ENCODE results near the gene CAMK2N2. TPM values are rescaled to one million over a fixed set of nuclear protein-coding genes. Genes with fewer than 3 reads are reported as not detected.

Gene CAMK2N2
- total and polyA plus RNA-seq, 2 experiments from 2014 or later, result 0.11 TPM; not detected in 1

GRCh38 chr3:184223946-184224345 is 37.4 kb downstream of the CAMK2N2 start:
- no peaks in the 10 kb centered on the region for H3K79me2 ChIP-seq (ENCODE audit: insufficient read depth)
- WGBS, 2 experiments (ENCODE audit: low coverage in 1 of 2, low lambda C conversion rate in 2 of 2, missing lambda C conversion rate in 2 of 2), result 63 to 66% methylated on average over 3 of the region's 3 CpGs
- H2AFZ ChIP-seq, result no peak overlapping the region
- H3K9me3 ChIP-seq (ENCODE audit: low read depth), result no peaks in the 10 kb centered on the region
- H4K20me1 ChIP-seq (ENCODE audit: insufficient read depth), result no peaks in the 10 kb centered on the region
- peaks cover 25% of the 10 kb centered on the region for H3K27me3 ChIP-seq (replicated peaks; ENCODE audit: insufficient read depth)
- in situ Hi-C loops (cut with MboI), result no loop called here
- no peak overlapping the region for H3K4me3 ChIP-seq
- DNase-seq, result no peak
- H3F3A ChIP-seq (ENCODE audit: insufficient read depth), result no peaks in the 10 kb centered on the region
- H3K4me2 ChIP-seq (ENCODE audit: unreplicated experiment), result no peak overlapping the region
- H3K4me1 ChIP-seq (ENCODE audit: insufficient read depth), result no peaks in the 10 kb centered on the region
- TF ChIP-seq EZH2 (IDR thresholded peaks at IDR 0.05; ENCODE audit: insufficient read depth, poor library complexity, severe bottlenecking), result no peak
- TF ChIP-seq EZH2phosphoT487 (IDR thresholded peaks at IDR 0.05; ENCODE audit: insufficient read depth, low read depth), result no peak
- H3K36me3 ChIP-seq (ENCODE audit: low read depth), result no peaks in the 10 kb centered on the region
- no peaks in the 10 kb centered on the region for H3K9me2 ChIP-seq (ENCODE audit: insufficient read depth)
- H3K9ac ChIP-seq, result no peak overlapping the region
- H3K27ac ChIP-seq, result no peak overlapping the region

GRCh38 chr3:184222521-184222920 is 38.8 kb downstream of the CAMK2N2 start:
- 72 to 77% methylated on average over 3 of the region's 3 CpGs for WGBS, 2 experiments (ENCODE audit: low coverage in 1 of 2, low lambda C conversion rate in 2 of 2, missing lambda C conversion rate in 2 of 2)
- peaks cover 13% of the 10 kb centered on the region for H3K27me3 ChIP-seq (replicated peaks; ENCODE audit: insufficient read depth)
- no peak overlapping the region for H3K4me3 ChIP-seq
- no peaks in the 10 kb centered on the region for H3K9me3 ChIP-seq (ENCODE audit: low read depth)
- no peaks in the 10 kb centered on the region for H3K79me2 ChIP-seq (ENCODE audit: insufficient read depth)
- no peaks in the 10 kb centered on the region for H4K20me1 ChIP-seq (ENCODE audit: insufficient read depth)
- TF ChIP-seq EZH2 (IDR thresholded peaks at IDR 0.05; ENCODE audit: insufficient read depth, poor library complexity, severe bottlenecking) (no peak), EZH2phosphoT487 (IDR thresholded peaks at IDR 0.05; ENCODE audit: insufficient read depth, low read depth) (no peak)
- H3K4me2 ChIP-seq (ENCODE audit: unreplicated experiment), result no peak overlapping the region
- in situ Hi-C loops (cut with MboI), result no loop called here
- H2AFZ ChIP-seq, result no peak overlapping the region
- no peak for DNase-seq
- H3K9me2 ChIP-seq (ENCODE audit: insufficient read depth), result no peaks in the 10 kb centered on the region
- H3K36me3 ChIP-seq (ENCODE audit: low read depth), result no peaks in the 10 kb centered on the region
- H3K4me1 ChIP-seq (ENCODE audit: insufficient read depth), result no peaks in the 10 kb centered on the region
- no peak overlapping the region for H3K27ac ChIP-seq
- no peaks in the 10 kb centered on the region for H3F3A ChIP-seq (ENCODE audit: insufficient read depth)
- no peak overlapping the region for H3K9ac ChIP-seq

GRCh38 chr3:184218814-184219213 is 42.5 kb downstream of the CAMK2N2 start:
- Histone ChIP-seq H3K9me2 (ENCODE audit: insufficient read depth) (no peaks in the 10 kb centered on the region), H3K36me3 (ENCODE audit: low read depth) (no peaks in the 10 kb centered on the region), H3K4me3 (no peak overlapping the region), H3K79me2 (ENCODE audit: insufficient read depth) (no peaks in the 10 kb centered on the region), H2AFZ (no peak overlapping the region), H3K9ac (no peak overlapping the region), H3K4me2 (ENCODE audit: unreplicated experiment) (no peak overlapping the region), H3K4me1 (ENCODE audit: insufficient read depth) (no peaks in the 10 kb centered on the region), H3F3A (ENCODE audit: insufficient read depth) (no peaks in the 10 kb centered on the region), H3K9me3 (ENCODE audit: low read depth) (no peaks in the 10 kb centered on the region), H3K27ac (no peak overlapping the region), H4K20me1 (ENCODE audit: insufficient read depth) (no peaks in the 10 kb centered on the region), H3K27me3 (replicated peaks; ENCODE audit: insufficient read depth) (no peaks in the 10 kb centered on the region)
- TF ChIP-seq EZH2 (IDR thresholded peaks at IDR 0.05; ENCODE audit: insufficient read depth, poor library complexity, severe bottlenecking) (no peak), EZH2phosphoT487 (IDR thresholded peaks at IDR 0.05; ENCODE audit: insufficient read depth, low read depth) (no peak)
- 28 to 31% methylated on average over 4 of the region's 4 CpGs for WGBS, 2 experiments (ENCODE audit: low coverage in 1 of 2, low lambda C conversion rate in 2 of 2, missing lambda C conversion rate in 2 of 2)
- in situ Hi-C loops (cut with MboI), result no loop called here
- DNase-seq, result no peak

GRCh38 chr3:184211718-184212117 is 49.6 kb downstream of the CAMK2N2 start:
- WGBS, 2 experiments (ENCODE audit: low coverage in 1 of 2, low lambda C conversion rate in 2 of 2, missing lambda C conversion rate in 2 of 2), result 24 to 26% methylated on average over 5 of the region's 5 CpGs
- H2AFZ ChIP-seq, result no peak overlapping the region

GRCh38 chr3:184211297-184211696 is 50.1 kb downstream of the CAMK2N2 start:
- Histone ChIP-seq H3F3A (ENCODE audit: insufficient read depth) (no peaks in the 10 kb centered on the region), H3K9me3 (ENCODE audit: low read depth) (no peaks in the 10 kb centered on the region), H3K36me3 (ENCODE audit: low read depth) (no peaks in the 10 kb centered on the region), H3K9me2 (ENCODE audit: insufficient read depth) (no peaks in the 10 kb centered on the region), H4K20me1 (ENCODE audit: insufficient read depth) (no peaks in the 10 kb centered on the region), H3K27ac (no peak overlapping the region), H2AFZ (no peak overlapping the region), H3K4me2 (ENCODE audit: unreplicated experiment) (no peak overlapping the region), H3K79me2 (ENCODE audit: insufficient read depth) (no peaks in the 10 kb centered on the region), H3K4me3 (no peak overlapping the region), H3K9ac (no peak overlapping the region), H3K27me3 (replicated peaks; ENCODE audit: insufficient read depth) (peaks cover 10% of the 10 kb centered on the region; the same call in 1 of the 2 replicates), H3K4me1 (ENCODE audit: insufficient read depth) (no peaks in the 10 kb centered on the region)
- WGBS, 2 experiments (ENCODE audit: low coverage in 1 of 2, low lambda C conversion rate in 2 of 2, missing lambda C conversion rate in 2 of 2), result 71 to 72% methylated on average over 5 of the region's 5 CpGs
- TF ChIP-seq EZH2 (IDR thresholded peaks at IDR 0.05; ENCODE audit: insufficient read depth, poor library complexity, severe bottlenecking) (no peak), EZH2phosphoT487 (IDR thresholded peaks at IDR 0.05; ENCODE audit: insufficient read depth, low read depth) (no peak)
- in situ Hi-C loops (cut with MboI), result no loop called here
- DNase-seq, result no peak

More at GRCh38 chr3:184211718-184212117, 49.6 kb downstream of the CAMK2N2 start:
- Histone ChIP-seq H3K27ac (no peak overlapping the region), H3K9me2 (ENCODE audit: insufficient read depth) (no peaks in the 10 kb centered on the region), H3K9ac (no peak overlapping the region), H3K4me3 (no peak overlapping the region), H4K20me1 (ENCODE audit: insufficient read depth) (no peaks in the 10 kb centered on the region), H3K36me3 (ENCODE audit: low read depth) (no peaks in the 10 kb centered on the region), H3K9me3 (ENCODE audit: low read depth) (no peaks in the 10 kb centered on the region), H3K4me2 (ENCODE audit: unreplicated experiment) (no peak overlapping the region), H3K4me1 (ENCODE audit: insufficient read depth) (no peaks in the 10 kb centered on the region), H3K27me3 (replicated peaks; ENCODE audit: insufficient read depth) (peaks cover 6% of the 10 kb centered on the region; the same call in 1 of the 2 replicates), H3F3A (ENCODE audit: insufficient read depth) (no peaks in the 10 kb centered on the region), H3K79me2 (ENCODE audit: insufficient read depth) (no peaks in the 10 kb centered on the region)
- TF ChIP-seq EZH2 (IDR thresholded peaks at IDR 0.05; ENCODE audit: insufficient read depth, poor library complexity, severe bottlenecking) (no peak), EZH2phosphoT487 (IDR thresholded peaks at IDR 0.05; ENCODE audit: insufficient read depth, low read depth) (no peak)
- in situ Hi-C loops (cut with MboI), result no loop called here
- no peak for DNase-seq

MicroRNA genes within 50 kb of the gene (microRNA counts, 767-probe panel; counts per million panel counts)
- microRNA hsa-miR-1224-3p, result 447 counts per million, percentile 86 among the panel's probes with 10 or more counts
- microRNA hsa-miR-1224-5p, result 447 counts per million, percentile 86 among the panel's probes with 10 or more counts

Small RNAs within 50 kb of the gene (microRNA-seq; reads per million reads assigned to microRNA genes)
- gene MIR1224 (ENCODE audit: borderline number of aligned reads), result not detected

Small RNAs within 50 kb of the gene (small RNA-seq; reads per million reads assigned to genes)
- not detected for gene MIR1224 (ENCODE audit: low read depth, low replicate concordance)

Other genes with a start within 250 kb of the CAMK2N2 start
- 14.0 and 14.7 TPM in 2 replicates for gene ABCC5, start 243.7 kb downstream of the CAMK2N2 start, total RNA-seq (2014; rRNA removed; shearing (Covaris generic))
- gene ABCC5, start 243.7 kb downstream of the CAMK2N2 start, polyA plus RNA-seq (2016; fragmentation: Nextera tagmentation; extraction: Ambion mirVana), result 16.1 and 17.1 TPM in 2 replicates
- not detected in 2 replicates for gene HTR3D, start 229.8 kb downstream of the CAMK2N2 start, total RNA-seq (2014; rRNA removed; shearing (Covaris generic))
- gene HTR3D, start 229.8 kb downstream of the CAMK2N2 start, polyA plus RNA-seq (2016; fragmentation: Nextera tagmentation; extraction: Ambion mirVana), result not detected in 2 replicates
- gene HTR3C, start 208.5 kb downstream of the CAMK2N2 start, total RNA-seq (2014; rRNA removed; shearing (Covaris generic)), result not detected in 2 replicates
- gene HTR3C, start 208.5 kb downstream of the CAMK2N2 start, polyA plus RNA-seq (2016; fragmentation: Nextera tagmentation; extraction: Ambion mirVana), result not detected in 2 replicates
- not detected in 2 replicates for gene HTR3E, start 164.5 kb downstream of the CAMK2N2 start, total RNA-seq (2014; rRNA removed; shearing (Covaris generic))
- gene HTR3E, start 164.5 kb downstream of the CAMK2N2 start, polyA plus RNA-seq (2016; fragmentation: Nextera tagmentation; extraction: Ambion mirVana), result not detected in 2 replicates
- 27.8 and 55.5 TPM in 2 replicates for gene EIF2B5, start 126.2 kb downstream of the CAMK2N2 start, total RNA-seq (2014; rRNA removed; shearing (Covaris generic))
- 28.3 and 31.2 TPM in 2 replicates for gene EIF2B5, start 126.2 kb downstream of the CAMK2N2 start, polyA plus RNA-seq (2016; fragmentation: Nextera tagmentation; extraction: Ambion mirVana)
- gene DVL3, start 106.2 kb downstream of the CAMK2N2 start, total RNA-seq (2014; rRNA removed; shearing (Covaris generic)), result 66.9 and 76.4 TPM in 2 replicates
- gene DVL3, start 106.2 kb downstream of the CAMK2N2 start, polyA plus RNA-seq (2016; fragmentation: Nextera tagmentation; extraction: Ambion mirVana), result 31.1 and 42.7 TPM in 2 replicates
- gene AP2M1, start 86.7 kb downstream of the CAMK2N2 start, total RNA-seq (2014; rRNA removed; shearing (Covaris generic)), result 889 and 951 TPM in 2 replicates
- gene AP2M1, start 86.7 kb downstream of the CAMK2N2 start, polyA plus RNA-seq (2016; fragmentation: Nextera tagmentation; extraction: Ambion mirVana), result 1,073 and 1,100 TPM in 2 replicates
- gene ABCF3, start 75.4 kb downstream of the CAMK2N2 start, total RNA-seq (2014; rRNA removed; shearing (Covaris generic)), result 47.8 and 56.5 TPM in 2 replicates
- 58.6 and 59.1 TPM in 2 replicates for gene ABCF3, start 75.4 kb downstream of the CAMK2N2 start, polyA plus RNA-seq (2016; fragmentation: Nextera tagmentation; extraction: Ambion mirVana)
- gene VWA5B2, start 32.0 kb downstream of the CAMK2N2 start, total RNA-seq (2014; rRNA removed; shearing (Covaris generic)), result not detected in 2 replicates
- gene VWA5B2, start 32.0 kb downstream of the CAMK2N2 start, polyA plus RNA-seq (2016; fragmentation: Nextera tagmentation; extraction: Ambion mirVana), result not detected in 2 replicates
- gene ALG3, start 12.6 kb downstream of the CAMK2N2 start, total RNA-seq (2014; rRNA removed; shearing (Covaris generic)), result 52.7 and 66.1 TPM in 2 replicates
- gene ALG3, start 12.6 kb downstream of the CAMK2N2 start, polyA plus RNA-seq (2016; fragmentation: Nextera tagmentation; extraction: Ambion mirVana), result 94.2 and 94.7 TPM in 2 replicates
- gene EEF1AKMT4, start 11.9 kb downstream of the CAMK2N2 start, total RNA-seq (2014; rRNA removed; shearing (Covaris generic)), result 4.0 and 7.2 TPM in 2 replicates
- 5.3 and 6.1 TPM in 2 replicates for gene EEF1AKMT4, start 11.9 kb downstream of the CAMK2N2 start, polyA plus RNA-seq (2016; fragmentation: Nextera tagmentation; extraction: Ambion mirVana)
- not detected in 2 replicates for gene ECE2, start 14.5 kb upstream of the CAMK2N2 start, total RNA-seq (2014; rRNA removed; shearing (Covaris generic))
- gene ECE2, start 14.5 kb upstream of the CAMK2N2 start, polyA plus RNA-seq (2016; fragmentation: Nextera tagmentation; extraction: Ambion mirVana), result not detected in 2 replicates
- 596 and 602 TPM in 2 replicates for gene PSMD2, start 37.7 kb upstream of the CAMK2N2 start, total RNA-seq (2014; rRNA removed; shearing (Covaris generic))
- gene PSMD2, start 37.7 kb upstream of the CAMK2N2 start, polyA plus RNA-seq (2016; fragmentation: Nextera tagmentation; extraction: Ambion mirVana), result 513 and 518 TPM in 2 replicates
- 366 and 370 TPM in 2 replicates for gene EIF4G1, start 53.1 kb upstream of the CAMK2N2 start, total RNA-seq (2014; rRNA removed; shearing (Covaris generic))
- gene EIF4G1, start 53.1 kb upstream of the CAMK2N2 start, polyA plus RNA-seq (2016; fragmentation: Nextera tagmentation; extraction: Ambion mirVana), result 183 and 184 TPM in 2 replicates
- 24.5 and 44.9 TPM in 2 replicates for gene FAM131A, start 76.0 kb upstream of the CAMK2N2 start, total RNA-seq (2014; rRNA removed; shearing (Covaris generic))
- gene FAM131A, start 76.0 kb upstream of the CAMK2N2 start, polyA plus RNA-seq (2016; fragmentation: Nextera tagmentation; extraction: Ambion mirVana), result 5.6 and 7.0 TPM in 2 replicates
- gene CLCN2, start 100.1 kb upstream of the CAMK2N2 start, total RNA-seq (2014; rRNA removed; shearing (Covaris generic)), result 1.2 and 1.8 TPM in 2 replicates
- 1.3 and 1.5 TPM in 2 replicates for gene CLCN2, start 100.1 kb upstream of the CAMK2N2 start, polyA plus RNA-seq (2016; fragmentation: Nextera tagmentation; extraction: Ambion mirVana)
- 73.0 and 81.2 TPM in 2 replicates for gene POLR2H, start 100.2 kb upstream of the CAMK2N2 start, total RNA-seq (2014; rRNA removed; shearing (Covaris generic))
- 66.3 and 69.7 TPM in 2 replicates for gene POLR2H, start 100.2 kb upstream of the CAMK2N2 start, polyA plus RNA-seq (2016; fragmentation: Nextera tagmentation; extraction: Ambion mirVana)
- gene THPO, start 116.7 kb upstream of the CAMK2N2 start, total RNA-seq (2014; rRNA removed; shearing (Covaris generic)), result not detected in 2 replicates
- gene THPO, start 116.7 kb upstream of the CAMK2N2 start, polyA plus RNA-seq (2016; fragmentation: Nextera tagmentation; extraction: Ambion mirVana), result not detected in 2 replicates
- 0.22 and 0.25 TPM in 2 replicates for gene CHRD, start 118.5 kb upstream of the CAMK2N2 start, total RNA-seq (2014; rRNA removed; shearing (Covaris generic))
- 0.13 and 0.15 TPM in 2 replicates for gene CHRD, start 118.5 kb upstream of the CAMK2N2 start, polyA plus RNA-seq (2016; fragmentation: Nextera tagmentation; extraction: Ambion mirVana)